ENCODE results near the gene DCANP1.

Gene DCANP1

DNA sequence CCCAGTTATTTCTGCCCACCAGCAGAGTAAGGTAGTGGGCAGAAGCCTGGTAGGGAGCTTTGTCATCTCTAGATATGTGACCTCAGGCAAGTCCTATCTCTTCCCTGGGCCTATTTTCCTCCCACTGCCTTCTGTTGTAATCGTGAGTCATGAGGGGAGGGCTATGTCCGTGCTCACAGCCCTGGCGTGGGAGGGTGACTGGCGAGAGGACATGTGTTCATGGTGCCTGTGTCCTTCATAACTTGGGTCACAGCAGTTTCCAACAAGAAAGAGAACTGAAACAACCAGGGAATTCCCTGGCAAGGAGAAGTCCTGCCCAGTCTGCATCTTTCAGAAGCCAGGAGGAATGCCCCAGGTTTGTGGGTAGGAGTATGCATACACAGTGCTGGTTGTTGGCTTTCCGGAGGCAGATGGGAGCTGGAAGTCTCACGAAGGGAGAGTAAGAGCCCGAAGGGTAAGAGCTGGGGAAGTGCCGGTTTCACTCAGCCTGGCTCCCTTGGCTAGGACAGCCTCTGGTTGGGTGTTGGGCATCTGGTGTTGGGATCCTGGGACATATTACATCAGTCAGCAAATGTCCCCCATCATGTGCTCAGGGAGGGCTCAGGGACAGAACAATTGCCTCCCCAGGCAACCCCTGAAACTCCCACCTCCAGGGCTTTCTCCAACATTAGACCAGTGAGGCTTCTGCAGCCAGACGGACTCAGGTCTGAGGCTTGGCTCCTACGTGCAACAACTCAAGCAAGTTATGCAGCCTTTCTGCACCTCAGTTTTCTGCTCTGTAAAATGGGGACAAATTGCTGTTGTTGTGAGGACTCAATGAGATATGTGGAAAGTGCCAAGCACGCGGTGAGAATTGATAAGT, 9.3 kb upstream of the DCANP1 start:
- peak; percentile 99 for DNase-seq

DNA sequence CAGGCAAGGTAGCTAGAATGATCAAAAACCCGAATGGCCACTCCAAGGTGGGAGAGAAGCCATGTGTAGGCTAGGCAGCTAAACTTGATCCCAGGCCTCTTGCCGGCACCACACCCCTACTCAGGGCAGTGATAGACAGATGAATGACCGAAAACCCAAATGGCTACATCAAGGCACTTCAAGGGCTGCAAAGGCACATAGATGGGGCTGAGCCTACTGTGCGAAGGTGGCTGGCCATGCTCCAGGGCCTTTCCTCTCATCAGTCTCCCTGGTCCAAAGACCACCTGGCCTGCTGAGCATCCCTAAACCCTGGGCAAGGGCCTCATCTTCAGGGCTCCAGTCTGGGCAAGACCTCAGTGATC, 8.7 kb upstream of the DCANP1 start:
- no peak for DNase-seq

GRCh38 chr5:135454946-135455345, 7.8 kb upstream of the DCANP1 start:
- no peak for DNase-seq

DNA sequence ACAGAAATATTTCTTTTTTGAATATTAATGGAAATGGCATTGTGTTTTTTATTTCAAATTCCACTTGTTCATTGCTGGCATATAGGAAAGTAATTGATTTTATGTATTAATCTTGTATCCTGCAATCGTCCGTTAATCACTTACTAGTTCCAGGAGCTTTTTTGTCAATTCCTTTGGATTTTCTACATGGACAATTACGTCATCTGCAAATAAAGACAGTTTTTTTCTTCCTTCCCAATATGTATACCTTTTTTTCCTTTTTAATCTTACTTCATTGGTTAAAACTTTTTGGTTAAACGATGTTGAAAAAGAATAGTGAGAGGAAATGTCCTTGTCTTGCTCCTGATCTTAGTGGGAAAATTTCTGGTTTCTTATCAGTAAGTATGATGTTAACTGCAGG, 6.5 kb upstream of the DCANP1 start:
- no peak for DNase-seq

DNA sequence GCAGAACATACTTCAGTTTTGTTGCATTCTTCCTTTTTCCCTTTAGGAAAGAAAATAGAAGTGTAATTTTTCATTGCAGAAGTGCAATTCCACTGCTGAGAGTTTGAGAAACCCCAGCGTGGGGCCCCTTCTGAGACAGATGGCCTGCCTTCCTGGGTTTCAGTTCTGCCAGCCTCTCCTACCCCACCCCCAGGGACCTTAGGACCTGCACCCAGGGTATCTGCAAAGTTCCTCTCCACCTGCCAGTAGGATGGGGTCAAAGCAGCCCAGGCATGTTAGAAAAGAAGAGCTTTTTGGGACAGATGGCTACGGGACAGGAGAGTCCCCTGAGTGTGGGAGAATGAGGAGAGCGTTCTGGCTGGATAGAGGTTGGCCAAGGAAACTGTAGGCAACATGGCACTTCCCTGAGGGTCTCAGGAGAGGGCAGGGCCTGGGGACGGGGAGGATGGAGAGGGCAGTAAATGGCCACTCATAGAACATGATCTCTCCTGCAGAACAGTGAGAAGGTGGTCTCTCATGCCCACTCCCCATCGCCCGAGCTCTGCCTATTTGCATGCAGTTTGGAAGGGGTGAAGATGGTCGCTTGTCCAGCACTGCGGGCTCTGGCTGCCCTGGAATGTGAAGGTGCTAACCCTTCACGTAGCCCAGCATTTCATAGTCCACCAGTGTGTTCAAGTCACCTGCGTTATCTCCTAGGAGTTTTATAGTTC, 5.3 kb upstream of the DCANP1 start, which contains the start of gene TIFAB:
Gene TIFAB (minus strand): TSS at position 31 of the 710 bp plus-strand sequence. CDS start 2,412 bp downstream, outside the sequence.
- DNase-seq, result peak; percentile 49

DNA sequence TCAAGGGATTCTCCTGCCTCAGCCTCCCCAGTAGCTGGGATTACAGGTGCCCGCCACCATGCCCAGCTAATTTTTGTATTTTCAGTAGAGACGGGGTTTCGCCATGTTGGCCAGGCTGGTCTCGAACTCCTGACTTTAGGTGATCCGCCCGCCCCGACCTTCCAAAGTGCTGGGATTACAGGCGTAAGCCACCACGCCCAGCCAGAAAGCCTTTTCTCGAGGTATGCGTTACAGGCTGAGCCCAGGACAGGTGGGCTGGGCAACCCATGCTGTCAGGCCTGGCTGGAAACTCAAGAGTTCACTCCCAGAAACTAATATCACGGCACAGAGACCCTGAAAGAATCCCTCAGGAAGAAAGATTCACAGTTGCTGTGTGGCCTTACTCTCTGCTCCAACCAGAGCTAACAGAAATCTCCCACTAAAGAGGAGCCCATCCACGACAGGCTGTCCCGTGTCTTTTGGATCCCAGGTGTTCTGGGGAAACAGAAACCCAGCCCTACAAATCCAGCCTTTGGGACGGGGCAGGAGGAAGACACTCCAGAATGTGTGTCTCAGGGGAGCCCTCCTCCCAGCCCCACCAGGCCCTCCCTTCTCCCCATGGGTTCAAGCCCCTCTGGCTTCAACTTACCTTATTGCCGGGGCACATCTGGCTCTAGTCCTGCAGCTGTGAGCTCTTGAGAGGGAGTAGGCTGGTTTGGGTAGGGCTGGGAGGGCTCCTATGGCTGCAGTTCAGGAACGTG, 4.6 kb upstream of the DCANP1 start:
- no peak for DNase-seq

DNA sequence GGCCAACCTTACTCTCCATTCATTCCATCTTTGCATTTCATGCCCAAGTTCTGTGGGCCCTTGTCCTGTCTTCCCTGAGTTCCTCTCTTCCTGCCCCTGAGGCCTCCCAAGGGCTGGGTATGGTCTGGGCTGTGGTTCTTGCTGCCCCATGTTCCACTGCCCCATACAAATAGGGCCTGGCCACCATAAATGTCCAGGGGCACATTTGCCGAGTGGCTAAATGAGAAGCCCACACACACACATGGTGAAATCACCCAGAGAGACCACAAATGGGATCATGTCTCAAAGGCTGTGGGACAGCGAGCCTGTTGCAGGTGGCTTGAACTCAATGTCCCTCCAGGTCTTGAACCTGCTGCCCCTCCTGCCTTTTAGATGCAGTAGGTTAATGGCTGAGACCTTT, 3.8 kb upstream of the DCANP1 start:
- DNase-seq, result no peak

DNA sequence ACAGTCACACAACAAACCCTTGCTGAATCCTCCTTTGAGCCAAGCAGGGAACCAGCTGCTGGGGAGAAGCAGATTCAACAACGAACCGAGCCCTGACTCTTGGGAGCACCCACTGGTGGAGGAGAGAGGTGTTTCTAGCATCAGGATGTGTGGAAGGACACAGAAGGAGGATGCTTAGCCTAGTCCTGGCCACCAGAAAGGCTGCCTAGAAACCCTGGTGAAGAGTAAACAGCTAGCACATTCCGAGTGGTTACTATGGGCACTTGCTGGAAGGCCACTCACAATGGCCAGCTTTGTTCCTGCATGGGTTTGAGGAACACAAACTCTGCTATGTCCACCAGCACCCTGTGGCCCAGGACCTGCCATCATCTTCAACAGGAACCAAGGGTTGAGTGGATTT, 3.2 kb upstream of the DCANP1 start:
- DNase-seq, result no peak

GRCh38 chr5:135449644-135450043, 2.5 kb upstream of the DCANP1 start:
- no peak for DNase-seq

- DNase-seq, result no peak
Observed at GRCh38 chr5:135448791-135449507, 1.8 kb upstream of the DCANP1 start.

GRCh38 chr5:135448071-135448739, 1.1 kb upstream of the DCANP1 start:
- DNase-seq, result no peak

DNA sequence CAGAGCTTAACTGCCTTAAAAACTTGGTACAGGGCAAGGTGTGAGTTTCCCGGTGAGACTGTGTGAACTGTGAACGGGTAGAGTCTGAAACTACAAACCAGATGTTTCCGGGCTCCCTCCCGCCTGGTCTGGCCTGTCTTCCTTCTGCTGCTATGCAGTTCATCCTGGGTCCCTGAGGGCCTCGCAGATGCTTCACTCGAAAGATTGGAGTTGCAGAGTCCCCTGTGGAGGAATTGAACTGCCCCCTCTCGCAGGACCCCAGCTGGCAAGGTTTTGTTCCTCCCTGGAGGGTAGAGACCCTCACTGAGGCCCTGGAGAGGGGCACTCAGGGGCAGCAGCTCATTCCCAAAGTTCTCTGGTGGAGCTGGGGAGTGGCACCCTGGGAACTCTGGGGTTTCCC, 533 bp downstream of the DCANP1 start:
- DNase-seq, result no peak

DNA sequence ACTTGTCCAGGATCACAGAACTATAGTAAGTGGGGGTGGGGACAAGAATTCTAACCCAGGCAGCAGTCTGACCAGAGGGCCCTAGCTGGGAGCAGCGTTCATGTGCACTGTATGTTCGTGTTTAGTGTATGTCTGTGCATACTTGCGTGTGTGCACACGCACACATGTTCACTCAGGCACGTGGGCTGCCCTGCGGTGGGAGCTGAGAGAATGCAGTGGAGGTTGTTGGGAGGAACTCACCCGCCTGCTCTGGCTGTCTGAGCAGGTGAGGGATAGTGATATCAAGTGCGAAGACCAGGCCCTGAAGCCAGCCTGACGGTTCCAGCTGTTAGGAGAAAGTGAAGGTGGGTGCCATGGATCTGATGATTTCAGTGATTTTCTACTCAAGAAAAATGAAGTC, 942 bp downstream of the DCANP1 start:
- no peak for DNase-seq

- no peak for DNase-seq
Observed at GRCh38 chr5:135445306-135445985, 1.7 kb downstream of the DCANP1 start.

- no peak for DNase-seq
Observed at GRCh38 chr5:135444881-135445280, 2.3 kb downstream of the DCANP1 start.

GRCh38 chr5:135444360-135444759, 2.8 kb downstream of the DCANP1 start:
- DNase-seq, result peak; percentile 45

DNA sequence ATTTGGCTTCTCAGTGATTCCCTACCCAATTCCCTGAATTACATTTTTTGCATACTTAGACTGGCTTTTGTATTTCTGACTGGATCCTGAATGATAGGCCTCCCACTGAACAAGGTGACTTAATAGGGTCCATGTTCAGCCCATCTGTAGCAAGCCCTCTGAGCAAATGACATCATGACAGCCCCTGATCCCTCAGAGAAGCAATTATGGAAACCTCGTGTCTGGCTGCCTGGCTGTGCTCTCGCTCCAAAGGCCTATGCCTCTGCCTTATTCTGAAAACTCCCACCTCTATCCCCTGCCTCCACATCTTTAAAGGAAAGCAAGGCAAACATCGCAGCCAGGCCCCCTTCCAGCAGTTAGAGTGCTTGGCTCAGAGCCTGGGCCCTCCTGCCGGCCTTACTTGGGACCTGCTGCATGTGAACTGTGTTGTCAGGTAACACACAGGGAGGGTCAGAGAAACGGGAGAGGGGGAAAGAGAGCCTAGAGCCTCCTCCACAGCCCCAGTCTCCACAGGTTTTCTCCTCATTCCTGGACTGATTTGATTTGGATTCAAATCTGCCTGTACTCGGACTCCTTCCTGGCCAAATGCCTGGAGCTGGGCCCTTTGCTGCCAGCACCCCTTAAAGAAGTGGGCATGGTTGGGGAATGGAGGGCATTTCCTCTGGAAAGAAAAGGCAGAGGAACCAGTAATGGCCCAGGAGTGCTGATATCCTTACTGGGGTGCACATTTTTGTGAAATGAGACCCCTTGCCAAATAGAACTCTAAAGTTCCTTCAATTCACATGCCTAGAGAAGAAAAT, 3.8 kb downstream of the DCANP1 start:
- DNase-seq, result no peak

GRCh38 chr5:135442431-135443160, 4.6 kb downstream of the DCANP1 start:
- DNase-seq, result no peak

- no peak for DNase-seq
Observed at GRCh38 chr5:135441919-135442318, 5.2 kb downstream of the DCANP1 start.

GRCh38 chr5:135441350-135441831, 5.8 kb downstream of the DCANP1 start:
- no peak for DNase-seq

Data from suppressor macrophage treated with lipopolysaccharide for 4 hours (primary cell).